WTC11 (cell line): ENCODE data around the gene ZNF236. TPM values are rescaled to one million over a fixed set of nuclear protein-coding genes. Genes with fewer than 3 reads are reported as not detected.
A peak's percentile ranks its signal among the peaks of the same experiment; 100 is the strongest.

Source experiments
- ATAC-seq: fragments of 200-7000 bp; cut with Tn5 transposase; 2 replicates; pipeline ENCODE4 v1.10.0; 2021; ENCODE audit warnings: mild to moderate bottlenecking, moderate library complexity
- CTCF ChIA-PET: fragments of 300-600 bp; sonication (Branson Sonifier 250); formaldehyde crosslinking; loops from one replicate; lab custom pipeline; 2021; ENCODE audit warnings: antibody characterized with exemption; lab: Charles Lee
- POLR2A ChIA-PET: fragments of 350-600 bp; sonication (Branson Sonifier 250); formaldehyde crosslinking; loops from one replicate; lab custom pipeline; 2021; ENCODE audit warnings: antibody characterized with exemption; lab: Charles Lee
- DNase-seq: peaks from one replicate; pipeline ENCODE4 v3.0.0; 2021; ENCODE audit warnings: low spot score
- H3K27ac Mint-ChIP-seq: 2 replicates; pipeline ENCODE4 v1.8.0; 2021; ENCODE audit warnings: mixed read lengths
- H3K27me3 Mint-ChIP-seq: 2 replicates; pipeline ENCODE4 v1.8.0; 2021; ENCODE audit warnings: low read depth, mild to moderate bottlenecking, moderate library complexity, mixed read lengths
- H3K36me3 Mint-ChIP-seq: 2 replicates; pipeline ENCODE4 v1.8.0; 2021; ENCODE audit warnings: mixed read lengths
- H3K4me1 Mint-ChIP-seq: 2 replicates; pipeline ENCODE4 v1.8.0; 2022; ENCODE audit warnings: mixed read lengths
- H3K4me3 Mint-ChIP-seq: 2 replicates; pipeline ENCODE4 v1.8.0; 2021; ENCODE audit warnings: mild to moderate bottlenecking, moderate library complexity, mixed read lengths
- H3K9me3 Mint-ChIP-seq: 2 replicates; pipeline ENCODE4 v1.8.0; 2021; ENCODE audit warnings: mixed read lengths
- ARID4B ChIP-seq: sonication (generic); formaldehyde crosslinking; IDR thresholded peaks from 2 replicates; pipeline ENCODE4 v1.8.0; 2023; ENCODE audit warnings: missing genetic modification reagents, mild to moderate bottlenecking, borderline replicate concordance
- E2F4 ChIP-seq: sonication (generic); formaldehyde crosslinking; IDR thresholded peaks from 2 replicates; pipeline ENCODE4 v1.8.1; 2022; ENCODE audit warnings: low read depth, mild to moderate bottlenecking, moderate library complexity, missing genetic modification reagents, borderline replicate concordance
- ERG ChIP-seq: fragments of 250-450 bp; sonication (Bioruptor Pico); IDR thresholded peaks from 2 replicates; pipeline ENCODE4 v1.8.0; 2021; ENCODE audit warnings: mild to moderate bottlenecking
- FOXP1 ChIP-seq: sonication (generic); formaldehyde crosslinking; IDR thresholded peaks from 2 replicates; pipeline ENCODE4 v1.8.0; 2022; ENCODE audit warnings: missing genetic modification reagents, mild to moderate bottlenecking, moderate library complexity, borderline replicate concordance
- HMGA2 ChIP-seq: fragments of 250-450 bp; sonication (Bioruptor Pico); IDR thresholded peaks from 2 replicates; pipeline ENCODE4 v1.4.0; 2021; ENCODE audit warnings: mild to moderate bottlenecking, moderate library complexity
- NR1H2 ChIP-seq: sonication (generic); formaldehyde crosslinking; IDR thresholded peaks from 2 replicates; pipeline ENCODE4 v1.9.0; 2021; ENCODE audit warnings: mild to moderate bottlenecking, moderate library complexity, missing genetic modification reagents
- NR2C2 ChIP-seq: sonication (generic); formaldehyde crosslinking; IDR thresholded peaks from 2 replicates; pipeline ENCODE4 v1.8.0; 2022; ENCODE audit warnings: mild to moderate bottlenecking, missing genetic modification reagents
- PRDM15 ChIP-seq: sonication (generic); formaldehyde crosslinking; IDR thresholded peaks from 2 replicates; pipeline ENCODE4 v1.8.0; 2022; ENCODE audit warnings: missing genetic modification reagents
- PREB ChIP-seq: sonication (generic); formaldehyde crosslinking; IDR thresholded peaks from 2 replicates; pipeline ENCODE4 v1.8.1; 2022; ENCODE audit warnings: mild to moderate bottlenecking, missing genetic modification reagents, moderate library complexity, borderline replicate concordance
- RELA ChIP-seq: sonication (generic); formaldehyde crosslinking; IDR thresholded peaks from 2 replicates; pipeline ENCODE4 v1.8.1; 2022; ENCODE audit warnings: missing genetic modification reagents, mild to moderate bottlenecking, borderline replicate concordance
- SOX15 ChIP-seq: fragments of 250-450 bp; sonication (Bioruptor Pico); IDR thresholded peaks from 2 replicates; pipeline ENCODE4 v1.9.0; 2021; ENCODE audit warnings: mild to moderate bottlenecking
- TEAD1 ChIP-seq: sonication (generic); formaldehyde crosslinking; IDR thresholded peaks from 2 replicates; pipeline ENCODE4 v1.8.0; 2022; ENCODE audit warnings: mild to moderate bottlenecking, missing genetic modification reagents
- ZNF121 ChIP-seq: sonication (generic); formaldehyde crosslinking; IDR thresholded peaks from 2 replicates; pipeline ENCODE4 v1.8.0; 2023; ENCODE audit warnings: missing genetic modification reagents
- ZNF512 ChIP-seq: sonication (generic); formaldehyde crosslinking; IDR thresholded peaks from 2 replicates; pipeline ENCODE4 v1.8.1; 2022; ENCODE audit warnings: missing genetic modification reagents, borderline replicate concordance
- ZNF532 ChIP-seq: fragments of 250-450 bp; sonication (Bioruptor Pico); IDR thresholded peaks from 2 replicates; pipeline ENCODE4 v1.9.0; 2021; ENCODE audit warnings: mild to moderate bottlenecking, borderline replicate concordance
- ZSCAN18 ChIP-seq: fragments of 250-450 bp; sonication (Bioruptor Pico); IDR thresholded peaks from 2 replicates; pipeline ENCODE4 v2.1.2; 2022; ENCODE audit warnings: mild to moderate bottlenecking, moderate library complexity
- total RNA-seq: library from RNA; stranded (reverse); gene quantifications from 3 replicates; pipeline ENCODE4 v1.2.3, GENCODE V29; 2021

ZNF236 gene
- total RNA-seq, 1 experiment from 2014 or later: 19.9 TPM

- TF ChIP-seq PREB (CRISPR knock-in tag) (no peak), TEAD1 (CRISPR knock-in tag) (no peak)
Measured at GRCh38 chr18:77009675-77010074, 187.3 kb downstream of the ZNF236 start (continued).

- no peaks in the 10 kb centered on the region for H3K9me3 Mint-ChIP-seq
- CTCF ChIA-PET: interaction anchor here (2.0 kb wide), 1 partner anchor 43 kb away, joined by 4 read pairs; no protein-coding TSS in a partner anchor
- POLR2A ChIA-PET: no interaction called here
- H3K4me1 Mint-ChIP-seq: peaks cover 36% of the 10 kb centered on the region
- no peak for DNase-seq
- no peak overlapping the region for H3K4me3 Mint-ChIP-seq
- no peak for ATAC-seq
- no peaks in the 10 kb centered on the region for H3K27me3 Mint-ChIP-seq
- peaks cover 10% of the 10 kb centered on the region for H3K36me3 Mint-ChIP-seq
- H3K27ac Mint-ChIP-seq: 0 out of 2 replicates have a peak overlapping the region, but pooled peaks have one; percentile 1
- TF ChIP-seq NR2C2 (CRISPR knock-in tag): no peak
- TF ChIP-seq HMGA2 (CRISPR knock-in tag): no peak
- TF ChIP-seq NR1H2 (CRISPR knock-in tag): no peak
- TF ChIP-seq ZNF532: no peak
- no peak for TF ChIP-seq ZSCAN18 (CRISPR knock-in tag)
- TF ChIP-seq SOX15 (CRISPR knock-in tag): no peak
- no peak for TF ChIP-seq ARID4B
- no peak for TF ChIP-seq ERG
- no peak for TF ChIP-seq RELA (CRISPR knock-in tag)
- no peak for TF ChIP-seq PRDM15 (CRISPR knock-in tag)
- no peak for TF ChIP-seq FOXP1
- TF ChIP-seq ZNF512 (CRISPR knock-in tag): no peak
- TF ChIP-seq TEAD1 (CRISPR knock-in tag): no peak
- no peak for TF ChIP-seq E2F4 (CRISPR knock-in tag)
- TF ChIP-seq ZNF121: no peak
Measured at GRCh38 chr18:77012120-77012519, 189.8 kb downstream of the ZNF236 start.
